Astrocyte of the cerebellum (primary cell): ENCODE results near the gene BMS1.
"Not testable (repeated sequence)": the region's sequence is repeated elsewhere in the genome, so short reads cannot be mapped to it uniquely, and the experiment has no call there.

Experiments used
- DNase-seq: peaks from one replicate; pipeline ENCODE4 v3.0.0-alpha.2; 2011; ENCODE audit warnings: low read depth
- H3K4me3 ChIP-seq: 2 replicates; pipeline ENCODE4 v1.5.1; 2011; ENCODE audit warnings: mild to moderate bottlenecking, low read depth, low read length, moderate library complexity
- in situ Hi-C: cut with HindIII; loops from 2 replicates; pipeline ENCODE4 v1.10.0; 2017; ENCODE audit warnings: low sequenced_read_pairs
- TF ChIP-seq, protein P1 (sequence below): IDR thresholded peaks from 2 replicates; pipeline ENCODE4 v1.5.1; 2012; ENCODE audit warnings: low read length, low read depth, moderate library complexity, mild to moderate bottlenecking; ENCODE audit errors: missing control alignments

Gene BMS1, protein sequence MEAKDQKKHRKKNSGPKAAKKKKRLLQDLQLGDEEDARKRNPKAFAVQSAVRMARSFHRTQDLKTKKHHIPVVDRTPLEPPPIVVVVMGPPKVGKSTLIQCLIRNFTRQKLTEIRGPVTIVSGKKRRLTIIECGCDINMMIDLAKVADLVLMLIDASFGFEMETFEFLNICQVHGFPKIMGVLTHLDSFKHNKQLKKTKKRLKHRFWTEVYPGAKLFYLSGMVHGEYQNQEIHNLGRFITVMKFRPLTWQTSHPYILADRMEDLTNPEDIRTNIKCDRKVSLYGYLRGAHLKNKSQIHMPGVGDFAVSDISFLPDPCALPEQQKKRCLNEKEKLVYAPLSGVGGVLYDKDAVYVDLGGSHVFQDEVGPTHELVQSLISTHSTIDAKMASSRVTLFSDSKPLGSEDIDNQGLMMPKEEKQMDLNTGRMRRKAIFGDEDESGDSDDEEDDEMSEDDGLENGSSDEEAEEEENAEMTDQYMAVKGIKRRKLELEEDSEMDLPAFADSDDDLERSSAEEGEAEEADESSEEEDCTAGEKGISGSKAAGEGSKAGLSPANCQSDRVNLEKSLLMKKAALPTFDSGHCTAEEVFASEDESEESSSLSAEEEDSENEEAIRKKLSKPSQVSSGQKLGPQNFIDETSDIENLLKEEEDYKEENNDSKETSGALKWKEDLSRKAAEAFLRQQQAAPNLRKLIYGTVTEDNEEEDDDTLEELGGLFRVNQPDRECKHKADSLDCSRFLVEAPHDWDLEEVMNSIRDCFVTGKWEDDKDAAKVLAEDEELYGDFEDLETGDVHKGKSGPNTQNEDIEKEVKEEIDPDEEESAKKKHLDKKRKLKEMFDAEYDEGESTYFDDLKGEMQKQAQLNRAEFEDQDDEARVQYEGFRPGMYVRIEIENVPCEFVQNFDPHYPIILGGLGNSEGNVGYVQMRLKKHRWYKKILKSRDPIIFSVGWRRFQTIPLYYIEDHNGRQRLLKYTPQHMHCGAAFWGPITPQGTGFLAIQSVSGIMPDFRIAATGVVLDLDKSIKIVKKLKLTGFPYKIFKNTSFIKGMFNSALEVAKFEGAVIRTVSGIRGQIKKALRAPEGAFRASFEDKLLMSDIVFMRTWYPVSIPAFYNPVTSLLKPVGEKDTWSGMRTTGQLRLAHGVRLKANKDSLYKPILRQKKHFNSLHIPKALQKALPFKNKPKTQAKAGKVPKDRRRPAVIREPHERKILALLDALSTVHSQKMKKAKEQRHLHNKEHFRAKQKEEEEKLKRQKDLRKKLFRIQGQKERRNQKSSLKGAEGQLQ

DNA sequence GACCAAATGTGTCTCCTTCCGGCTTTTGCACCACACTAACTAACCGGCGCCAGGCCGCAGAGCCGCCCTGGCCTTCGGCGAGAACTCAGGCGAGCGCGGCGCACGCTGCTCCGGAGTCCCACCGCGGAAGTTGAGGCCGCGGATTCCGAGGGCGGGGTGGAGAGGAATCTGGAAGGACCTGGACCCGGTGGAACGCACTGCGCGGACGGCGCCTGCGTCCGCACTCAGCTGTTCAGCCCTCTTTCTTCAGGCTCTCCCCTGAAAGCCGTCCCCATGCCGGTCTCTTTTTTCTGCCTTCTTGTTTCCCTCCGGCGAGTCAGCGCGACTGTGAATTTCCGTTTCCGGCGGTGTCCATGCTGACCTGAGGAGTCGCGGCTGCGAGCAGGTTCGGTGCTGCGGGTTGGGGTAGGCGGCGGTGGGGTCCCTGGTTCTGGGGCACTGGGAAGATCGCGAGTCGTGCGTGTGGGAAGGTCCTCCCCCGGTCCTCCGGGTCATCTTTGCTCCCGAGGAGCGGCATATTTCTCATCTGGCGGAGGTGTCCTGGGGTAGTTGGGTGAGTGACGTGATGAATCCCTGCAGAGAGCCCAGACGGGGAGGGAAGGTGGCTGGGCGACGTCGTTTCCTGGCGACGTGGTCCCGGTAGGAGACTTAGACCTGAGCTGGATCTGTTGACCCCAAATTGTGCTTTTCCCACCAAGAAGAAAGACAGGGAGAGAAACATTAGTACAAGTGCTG, at the start of gene BMS1:
Gene BMS1, plus strand, starts transcription at position 350 of the 735 bp plus-strand sequence. CDS start 1,600 bp downstream, outside the sequence.
- in situ Hi-C loops, result no loop called here
- DNase-seq, result peak; percentile 86
- H3K4me3 ChIP-seq, result peak within 1 kb of the TSS; percentile 82
- TF ChIP-seq, protein P1, sequence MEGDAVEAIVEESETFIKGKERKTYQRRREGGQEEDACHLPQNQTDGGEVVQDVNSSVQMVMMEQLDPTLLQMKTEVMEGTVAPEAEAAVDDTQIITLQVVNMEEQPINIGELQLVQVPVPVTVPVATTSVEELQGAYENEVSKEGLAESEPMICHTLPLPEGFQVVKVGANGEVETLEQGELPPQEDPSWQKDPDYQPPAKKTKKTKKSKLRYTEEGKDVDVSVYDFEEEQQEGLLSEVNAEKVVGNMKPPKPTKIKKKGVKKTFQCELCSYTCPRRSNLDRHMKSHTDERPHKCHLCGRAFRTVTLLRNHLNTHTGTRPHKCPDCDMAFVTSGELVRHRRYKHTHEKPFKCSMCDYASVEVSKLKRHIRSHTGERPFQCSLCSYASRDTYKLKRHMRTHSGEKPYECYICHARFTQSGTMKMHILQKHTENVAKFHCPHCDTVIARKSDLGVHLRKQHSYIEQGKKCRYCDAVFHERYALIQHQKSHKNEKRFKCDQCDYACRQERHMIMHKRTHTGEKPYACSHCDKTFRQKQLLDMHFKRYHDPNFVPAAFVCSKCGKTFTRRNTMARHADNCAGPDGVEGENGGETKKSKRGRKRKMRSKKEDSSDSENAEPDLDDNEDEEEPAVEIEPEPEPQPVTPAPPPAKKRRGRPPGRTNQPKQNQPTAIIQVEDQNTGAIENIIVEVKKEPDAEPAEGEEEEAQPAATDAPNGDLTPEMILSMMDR, result no peak

DNA sequence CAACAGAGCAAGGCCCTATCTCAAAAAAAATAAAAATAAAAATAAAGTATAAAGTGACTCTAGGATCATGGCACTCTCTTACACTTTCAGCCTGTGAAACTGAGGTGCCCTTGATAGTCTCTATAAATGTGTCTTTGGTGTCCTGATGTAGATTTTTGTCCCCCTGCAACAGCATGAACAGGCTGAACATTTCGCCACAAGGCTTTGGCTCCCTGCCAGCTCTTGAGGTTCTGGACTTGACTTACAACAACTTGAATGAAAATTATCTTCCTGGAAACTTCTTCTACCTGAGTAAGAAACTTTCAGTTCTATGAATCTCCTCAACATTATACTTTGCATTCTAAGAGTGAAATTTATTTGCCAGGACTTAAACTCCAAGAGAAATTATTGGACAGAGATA, 48.1 kb upstream of the BMS1 start:
- in situ Hi-C loops, result no loop called here
- no peak for DNase-seq
- no peak overlapping the region for H3K4me3 ChIP-seq
- TF ChIP-seq, protein P1, result no peak

DNA sequence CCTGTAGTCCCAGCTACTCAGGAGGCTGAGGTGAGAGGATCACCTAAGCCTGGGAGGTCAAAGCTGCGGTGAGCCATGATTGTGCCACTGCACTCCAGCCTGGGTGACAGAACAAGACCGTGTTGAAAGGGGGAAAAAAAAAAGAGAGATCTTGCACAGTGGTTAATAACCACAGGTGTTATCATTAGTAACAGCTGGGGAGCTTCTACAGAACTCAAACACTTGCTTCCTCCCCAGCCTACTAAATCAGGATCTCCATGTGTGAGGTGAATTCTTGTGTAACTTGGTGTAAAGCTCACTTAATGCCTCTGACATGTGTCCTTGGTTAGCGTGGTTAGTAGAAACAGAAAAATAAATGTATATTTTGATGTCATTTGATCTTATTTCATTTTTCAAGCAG, 43.9 kb upstream of the BMS1 start:
- no peak overlapping the region for H3K4me3 ChIP-seq
- in situ Hi-C loops, result no loop called here
- TF ChIP-seq, protein P1, result no peak
- DNase-seq, result no peak

DNA sequence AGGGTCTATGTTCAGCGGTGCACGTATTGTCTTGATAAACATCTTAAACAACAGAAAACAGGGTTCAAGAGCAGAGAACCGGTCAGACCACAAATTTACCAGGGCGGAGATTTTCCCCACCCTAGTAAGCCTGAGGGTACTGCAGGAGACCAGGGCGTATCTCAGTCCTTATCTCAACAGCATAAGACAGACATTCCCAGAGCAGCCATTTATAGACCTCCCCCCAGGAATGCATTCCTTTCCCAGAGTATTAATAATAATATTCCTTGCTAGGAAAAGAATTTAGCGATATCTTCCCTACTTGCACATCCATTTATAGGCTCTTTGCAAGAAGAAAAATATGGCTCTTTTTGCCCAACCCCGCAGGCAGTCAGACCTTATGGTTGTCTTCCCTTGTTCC, 41.1 kb upstream of the BMS1 start:
- in situ Hi-C loops, H3K4me3 ChIP-seq, DNase-seq: not testable (repeated sequence)

DNA sequence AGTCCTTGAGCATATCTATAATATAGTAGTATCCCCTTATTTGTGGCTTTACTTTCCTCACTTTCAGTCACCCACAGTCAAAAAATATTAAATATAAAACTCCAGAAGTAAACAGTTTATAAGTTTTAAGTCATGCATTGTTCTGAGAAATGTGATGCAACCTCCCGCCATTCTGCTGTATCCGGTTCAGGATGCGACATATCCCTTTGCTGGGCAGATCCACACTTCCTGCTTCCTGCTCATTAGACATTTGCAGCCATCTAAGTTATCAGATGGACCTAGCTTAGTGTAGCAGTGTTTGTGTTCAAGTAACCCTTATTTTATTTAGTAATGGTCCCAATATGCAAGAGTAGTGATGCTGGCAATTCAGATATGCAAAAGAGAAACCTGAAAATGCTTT, 38.9 kb upstream of the BMS1 start:
- H3K4me3 ChIP-seq, result no peak overlapping the region
- DNase-seq, result no peak
- in situ Hi-C loops, result no loop called here
- TF ChIP-seq, protein P1, result no peak

DNA sequence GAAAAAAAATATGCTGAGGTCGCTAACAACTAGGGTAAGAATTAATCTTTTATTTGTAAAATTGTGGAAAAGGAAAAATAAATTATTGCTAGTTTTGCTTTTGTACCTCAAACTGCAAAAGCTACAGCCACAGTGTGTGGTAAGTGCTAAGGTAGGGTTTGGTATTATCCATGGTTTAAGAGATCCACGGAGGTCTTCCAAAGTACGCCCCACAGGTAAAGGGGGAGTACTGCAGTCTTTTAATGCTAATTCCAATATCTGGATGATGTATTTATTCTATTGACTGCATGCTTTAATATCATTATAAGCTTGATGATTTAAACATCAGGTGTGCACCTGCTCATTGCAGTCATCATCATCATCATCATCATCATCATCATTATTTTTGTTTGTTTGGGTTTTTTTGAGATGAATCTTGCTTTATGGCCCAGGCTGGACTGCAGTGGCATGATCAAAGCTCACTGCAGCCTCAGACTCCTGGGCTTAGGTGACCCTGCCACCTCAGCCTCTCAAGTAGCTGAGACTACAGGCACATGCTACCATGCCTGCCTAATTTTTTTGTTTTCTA, 38.4 kb upstream of the BMS1 start:
- TF ChIP-seq, protein P1, result no peak
- in situ Hi-C loops, result no loop called here
- DNase-seq, result no peak
- no peak overlapping the region for H3K4me3 ChIP-seq
